ENCODE measurements around the gene DRD2.

The DRD2 gene

DNA sequence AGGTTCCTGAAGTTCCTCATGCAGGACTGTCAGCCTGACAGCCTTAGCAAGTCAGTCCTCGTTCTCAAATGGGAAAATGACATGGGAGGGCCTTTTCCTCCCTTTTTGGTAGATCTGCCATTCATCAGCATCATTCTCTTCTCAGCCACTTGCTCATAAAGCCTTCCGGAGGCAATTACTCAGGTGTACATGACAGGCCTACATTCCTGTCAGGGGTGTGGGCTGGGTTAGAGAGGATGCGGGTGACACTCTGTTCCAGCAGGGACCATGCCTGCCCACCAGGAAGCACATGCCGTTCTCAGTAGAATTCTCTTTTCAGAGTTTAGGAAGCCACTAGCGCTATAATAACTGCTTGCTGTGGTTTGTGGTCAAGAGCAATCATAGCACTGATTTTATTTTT is 111.8 kb downstream of the DRD2 start:
- no peak for DNase-seq
